Measurements from ENCODE around the gene PLCD3. TPM values are rescaled to one million over a fixed set of nuclear protein-coding genes. Genes with fewer than 3 reads are reported as not detected.

PLCD3 gene
- polyA plus RNA-seq, 1 donor from 2014 or later: 1.3 TPM

GRCh38 chr17:45104029-45104428 is 28.3 kb downstream of the PLCD3 start:
- H3K4me2 ChIP-seq (ENCODE audit: low read length): no peak overlapping the region
- H3K36me3 ChIP-seq (ENCODE audit: insufficient read depth, low read length): peaks cover 6% of the 10 kb centered on the region
- H3K9me2 ChIP-seq (ENCODE audit: insufficient read depth, low read length): no peaks in the 10 kb centered on the region
- H3K79me2 ChIP-seq (replicated peaks; ENCODE audit: insufficient read depth, low read length): no peaks in the 10 kb centered on the region
- no peaks in the 10 kb centered on the region for H3K9me3 ChIP-seq (ENCODE audit: low read length)
- H3K27ac ChIP-seq (ENCODE audit: low read length): no peak overlapping the region
- H3K27me3 ChIP-seq (ENCODE audit: insufficient read depth, low read depth, low read length): no peaks in the 10 kb centered on the region
- H2AFZ ChIP-seq (ENCODE audit: low read depth, low read length): no peak overlapping the region
- no peak overlapping the region for H3K9ac ChIP-seq (ENCODE audit: low read length)
- no peaks in the 10 kb centered on the region for H3F3A ChIP-seq (ENCODE audit: insufficient read depth, low read length, poor library complexity, severe bottlenecking)
- no peaks in the 10 kb centered on the region for H4K20me1 ChIP-seq (ENCODE audit: insufficient read depth)
- TF ChIP-seq EZH2 (IDR thresholded peaks at IDR 0.05; ENCODE audit: borderline replicate concordance, insufficient read depth, low read length, poor library complexity, severe bottlenecking) (no peak), TAF1 (IDR thresholded peaks at IDR 0.05; ENCODE audit: low read depth) (no peak), POLR2AphosphoS5 (IDR thresholded peaks at IDR 0.05) (no peak), EP300 (conservative IDR thresholded peaks at IDR 0.05; ENCODE audit: poor library complexity, severe bottlenecking) (no peak), REST (IDR thresholded peaks at IDR 0.05; ENCODE audit: borderline replicate concordance) (no peak), SMC3 (conservative IDR thresholded peaks at IDR 0.05; ENCODE audit: poor library complexity) (no peak)
- no peak overlapping the region for H3K4me3 ChIP-seq (ENCODE audit: low read length)

GRCh38 chr17:45103269-45103795 is 29.0 kb downstream of the PLCD3 start:
- H3F3A ChIP-seq (ENCODE audit: insufficient read depth, low read length, poor library complexity, severe bottlenecking): no peaks in the 10 kb centered on the region
- no peaks in the 10 kb centered on the region for H4K20me1 ChIP-seq (ENCODE audit: insufficient read depth)
- no peak overlapping the region for H3K9ac ChIP-seq (ENCODE audit: low read length)
- H3K4me2 ChIP-seq (ENCODE audit: low read length): no peak overlapping the region
- no peak overlapping the region for H2AFZ ChIP-seq (ENCODE audit: low read depth, low read length)
- peaks cover 6% of the 10 kb centered on the region for H3K36me3 ChIP-seq (ENCODE audit: insufficient read depth, low read length)
- no peaks in the 10 kb centered on the region for H3K9me2 ChIP-seq (ENCODE audit: insufficient read depth, low read length)
- no peaks in the 10 kb centered on the region for H3K79me2 ChIP-seq (replicated peaks; ENCODE audit: insufficient read depth, low read length)
- no peak for TF ChIP-seq EZH2 (IDR thresholded peaks at IDR 0.05; ENCODE audit: borderline replicate concordance, insufficient read depth, low read length, poor library complexity, severe bottlenecking)
- no peak for TF ChIP-seq EP300 (conservative IDR thresholded peaks at IDR 0.05; ENCODE audit: poor library complexity, severe bottlenecking)
- TF ChIP-seq POLR2AphosphoS5 (IDR thresholded peaks at IDR 0.05): no peak
- no peak for TF ChIP-seq REST (IDR thresholded peaks at IDR 0.05; ENCODE audit: borderline replicate concordance)
- TF ChIP-seq RAD21 (conservative IDR thresholded peaks at IDR 0.05): no peak
- TF ChIP-seq SMC3 (conservative IDR thresholded peaks at IDR 0.05; ENCODE audit: poor library complexity): no peak
- no peak for TF ChIP-seq CTCF (IDR thresholded peaks at IDR 0.05; ENCODE audit: poor library complexity, severe bottlenecking)
- TF ChIP-seq MXI1 (conservative IDR thresholded peaks at IDR 0.05; ENCODE audit: poor library complexity, severe bottlenecking): no peak
- TF ChIP-seq TAF1 (IDR thresholded peaks at IDR 0.05; ENCODE audit: low read depth): no peak
- no peak overlapping the region for H3K4me3 ChIP-seq (ENCODE audit: low read length)
- no peaks in the 10 kb centered on the region for H3K27me3 ChIP-seq (ENCODE audit: insufficient read depth, low read depth, low read length)
- H3K9me3 ChIP-seq (ENCODE audit: low read length): no peaks in the 10 kb centered on the region
- no peak overlapping the region for H3K27ac ChIP-seq (ENCODE audit: low read length)
